ENCODE results near the gene MRFAP1.

MRFAP1 gene

GRCh38 chr4:6680372-6681034 is 40.0 kb downstream of the MRFAP1 start:
- no peak for DNase-seq (ENCODE audit: low spot score)
- no peak overlapping the region for H3K4me3 ChIP-seq
- H3K27ac ChIP-seq = no peak overlapping the region
- no peak for TF ChIP-seq CTCF (IDR thresholded peaks at IDR 0.05)

GRCh38 chr4:6681191-6681590 is 40.7 kb downstream of the MRFAP1 start:
- Histone ChIP-seq H3K27ac (no peak overlapping the region), H3K4me3 (no peak overlapping the region)
- no peak for TF ChIP-seq CTCF (IDR thresholded peaks at IDR 0.05)
- DNase-seq (ENCODE audit: low spot score) = no peak

- DNase-seq (ENCODE audit: low spot score) = no peak
- no peak for TF ChIP-seq CTCF (IDR thresholded peaks at IDR 0.05)
- H3K27ac ChIP-seq = no peak overlapping the region
- H3K4me3 ChIP-seq = no peak overlapping the region
Observed at GRCh38 chr4:6682862-6683590, 42.5 kb downstream of the MRFAP1 start.

GRCh38 chr4:6684656-6685055 is 44.2 kb downstream of the MRFAP1 start:
- no peak for TF ChIP-seq CTCF (IDR thresholded peaks at IDR 0.05)
- no peak overlapping the region for H3K27ac ChIP-seq
- H3K4me3 ChIP-seq = no peak overlapping the region
- no peak for DNase-seq (ENCODE audit: low spot score)

- no peak for DNase-seq (ENCODE audit: low spot score)
- no peak overlapping the region for H3K4me3 ChIP-seq
- H3K27ac ChIP-seq = no peak overlapping the region
- no peak for TF ChIP-seq CTCF (IDR thresholded peaks at IDR 0.05)
Observed at GRCh38 chr4:6686104-6686787, 45.8 kb downstream of the MRFAP1 start.

- peak overlapping the region in 1 of 2 donors; percentile 22 for H3K27ac ChIP-seq
- no peak for TF ChIP-seq CTCF (IDR thresholded peaks at IDR 0.05)
- H3K4me3 ChIP-seq = peak overlapping the region; percentile 25
- no peak for DNase-seq (ENCODE audit: low spot score)
Observed at GRCh38 chr4:6687947-6688878, 47.7 kb downstream of the MRFAP1 start.

Measured in coronary artery (tissue), 2 donors.